Peyer's patch (tissue), 4 donors: Measurements from ENCODE around the gene HHLA2. TPM values are rescaled to one million over a fixed set of nuclear protein-coding genes. Genes with fewer than 3 reads are reported as not detected.

Experiments used
- DNase-seq, 3 donors: peaks; one replicate each; pipeline ENCODE4 v3.0.0-alpha.2; 2017 to 2019
- H3K27ac ChIP-seq, 4 donors: fragments of 200-600 bp; sonication (generic); one replicate each; pipeline ENCODE4 v1.5.1; 2016 to 2019
- H3K27me3 ChIP-seq, 2 donors: fragments of 200-600 bp; sonication (generic); one replicate each; pipeline ENCODE4 v1.5.1; 2019
- H3K36me3 ChIP-seq, 3 donors: fragments of 200-600 bp; sonication (generic); one replicate each; pipeline ENCODE4 v1.5.1; 2016 to 2019
- H3K4me1 ChIP-seq, 4 donors: fragments of 200-600 bp; sonication (generic); one replicate each; pipeline ENCODE4 v1.5.1; 2016 to 2019
- H3K4me3 ChIP-seq, 4 donors: fragments of 200-600 bp; sonication (generic); 1 replicate in 3 of 4; 2 replicates in 1 of 4; pipeline ENCODE4 v1.5.1; 2016 to 2019; ENCODE audit warnings: mild to moderate bottlenecking in 1 of 4
- H3K9me3 ChIP-seq, 4 donors: fragments of 200-600 bp; sonication (generic); one replicate each; pipeline ENCODE4 v1.5.1; 2016 to 2019; ENCODE audit warnings: mild to moderate bottlenecking in 1 of 4
- CTCF ChIP-seq, 6 experiments: fragments of 450-650 bp in 4 of 6; fragments of 200-600 bp in 2 of 6; sonication (generic) in 1 of 6; IDR thresholded peaks; one replicate each; pipeline ENCODE4 v1.5.1; 2017 to 2019; ENCODE audit warnings: antibody characterized with exemption in 6 of 6, mild to moderate bottlenecking in 3 of 6, moderate library complexity in 1 of 6
- POLR2A ChIP-seq, 2 donors: fragments of 450-650 bp; IDR thresholded peaks; one replicate each; pipeline ENCODE4 v1.5.1; 2017; ENCODE audit warnings: antibody characterized with exemption in 2 of 2, mild to moderate bottlenecking in 2 of 2, moderate library complexity in 2 of 2
- total RNA-seq, 4 donors: library from RNA; depleted of rRNA; stranded (reverse); fragments of >200 nt; gene quantifications; one replicate each; pipeline ENCODE4 v1.1.0, GENCODE V29; 2016

The HHLA2 gene
- total RNA-seq, 4 donors from 2014 or later: 14.9 to 276 (median 145) TPM

GRCh38 chr3:108412121-108412750 is 115.9 kb downstream of the HHLA2 start:
- TF ChIP-seq CTCF (IDR thresholded peaks at IDR 0.05) (no peak), POLR2A (IDR thresholded peaks at IDR 0.05) (no peak)
- DNase-seq: no peak
- Histone ChIP-seq H3K27me3 (no peaks in the 10 kb centered on the region), H3K4me1 (peaks cover 0 to 14% (median 0%) of the 10 kb centered on the region in 4 donors), H3K27ac (no peak overlapping the region), H3K9me3 (no peaks in the 10 kb centered on the region), H3K36me3 (no peaks in the 10 kb centered on the region), H3K4me3 (no peak overlapping the region)

- peaks cover 0 to under 1% (median 0%) of the 10 kb centered on the region in 4 donors for H3K4me1 ChIP-seq
- no peak for TF ChIP-seq CTCF (IDR thresholded peaks at IDR 0.05)
- no peak for TF ChIP-seq POLR2A (IDR thresholded peaks at IDR 0.05)
- H3K36me3 ChIP-seq: no peaks in the 10 kb centered on the region
- no peak overlapping the region for H3K27ac ChIP-seq
- no peaks in the 10 kb centered on the region for H3K9me3 ChIP-seq
- no peak for DNase-seq
- H3K27me3 ChIP-seq: no peaks in the 10 kb centered on the region
- H3K4me3 ChIP-seq: no peak overlapping the region
These were observed 117.7 kb downstream of the HHLA2 start for GRCh38 chr3:108414007-108414406.

- H3K4me3 ChIP-seq: no peak overlapping the region
- H3K36me3 ChIP-seq: no peaks in the 10 kb centered on the region
- H3K27me3 ChIP-seq: no peaks in the 10 kb centered on the region
- no peak overlapping the region for H3K27ac ChIP-seq
- no peaks in the 10 kb centered on the region for H3K9me3 ChIP-seq
- DNase-seq: no peak
- no peak for TF ChIP-seq CTCF (IDR thresholded peaks at IDR 0.05)
- no peaks in the 10 kb centered on the region for H3K4me1 ChIP-seq
These were observed 119.3 kb downstream of the HHLA2 start for GRCh38 chr3:108415661-108416060.

DNA sequence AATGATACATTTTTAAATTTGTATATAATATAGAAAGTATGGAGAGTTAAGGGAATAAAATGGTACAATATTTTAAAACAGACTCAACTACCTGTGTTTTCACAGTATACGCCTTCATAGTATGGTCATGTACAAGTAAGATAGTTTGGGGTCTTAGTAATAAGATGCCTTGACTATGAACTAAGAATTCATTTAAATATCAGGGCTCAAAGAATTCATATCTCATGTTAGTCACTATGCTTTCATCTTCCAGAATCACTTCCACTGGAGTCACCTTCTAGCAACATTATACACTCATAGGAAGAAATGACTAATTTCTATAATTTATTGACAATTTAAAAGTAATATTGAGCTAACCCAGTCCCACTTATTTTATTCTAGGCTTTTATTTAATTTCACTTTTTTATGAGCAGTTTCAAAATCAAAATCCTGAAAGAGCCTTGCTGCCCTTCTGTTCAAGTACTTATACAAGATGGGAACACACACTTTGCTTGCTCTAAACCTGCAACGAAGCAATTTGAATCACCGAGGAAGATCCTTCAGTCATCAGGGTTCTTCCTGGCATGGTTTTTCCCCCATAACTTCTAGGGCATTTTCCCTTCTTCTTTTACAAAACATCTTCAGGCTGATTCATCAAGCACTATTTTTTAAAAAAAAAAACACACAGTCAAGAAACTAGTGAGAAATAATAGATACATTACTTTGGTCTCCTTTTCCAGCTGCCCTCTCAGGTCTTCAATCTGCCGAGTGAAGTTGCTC is 119.9 kb downstream of the HHLA2 start:
- H3K36me3 ChIP-seq: no peaks in the 10 kb centered on the region
- H3K9me3 ChIP-seq: no peaks in the 10 kb centered on the region
- no peak for DNase-seq
- no peak overlapping the region for H3K4me3 ChIP-seq
- TF ChIP-seq POLR2A (IDR thresholded peaks at IDR 0.05) (no peak), CTCF (IDR thresholded peaks at IDR 0.05) (no peak)
- H3K4me1 ChIP-seq: no peaks in the 10 kb centered on the region
- H3K27me3 ChIP-seq: no peaks in the 10 kb centered on the region
- no peak overlapping the region for H3K27ac ChIP-seq

- no peaks in the 10 kb centered on the region for H3K4me1 ChIP-seq
- no peak for DNase-seq
- no peaks in the 10 kb centered on the region for H3K36me3 ChIP-seq
- TF ChIP-seq CTCF (IDR thresholded peaks at IDR 0.05): no peak
- no peak for TF ChIP-seq POLR2A (IDR thresholded peaks at IDR 0.05)
- H3K27me3 ChIP-seq: no peaks in the 10 kb centered on the region
- H3K9me3 ChIP-seq: no peaks in the 10 kb centered on the region
- H3K4me3 ChIP-seq: no peak overlapping the region
- H3K27ac ChIP-seq: no peak overlapping the region
These were observed 124.6 kb downstream of the HHLA2 start for GRCh38 chr3:108420926-108421325.

Other genes starting within 250 kb of the HHLA2 start
- 10 to 100 TPM; 50.1 to 55.7 (median 52.7) TPM for gene CD47, start 205.5 kb upstream of the HHLA2 start, total RNA-seq
- gene IFT57, start 74.1 kb upstream of the HHLA2 start, total RNA-seq: 10 to 100 TPM; 17.2 to 79.2 (median 38.4) TPM
- gene MYH15, start 214.0 kb downstream of the HHLA2 start, total RNA-seq: under 1 TPM in 2 of 4 donors, not detected in 2; 0.18 to 0.38 TPM